WTC11 (cell line): ENCODE results near the gene EXD3.

Experiments
- ELF4 ChIP-seq: sonication (generic); formaldehyde crosslinking; IDR thresholded peaks from 2 replicates; pipeline ENCODE4 v1.8.1; 2022; ENCODE audit warnings: low read depth, mild to moderate bottlenecking, moderate library complexity, missing genetic modification reagents
- IRF2 ChIP-seq: sonication (generic); formaldehyde crosslinking; IDR thresholded peaks from 2 replicates; pipeline ENCODE4 v1.8.0; 2022; ENCODE audit warnings: low read depth, missing genetic modification reagents, borderline replicate concordance
- NR2C2 ChIP-seq: sonication (generic); formaldehyde crosslinking; IDR thresholded peaks from 2 replicates; pipeline ENCODE4 v1.8.0; 2022; ENCODE audit warnings: mild to moderate bottlenecking, missing genetic modification reagents
- SMAD3 ChIP-seq: sonication (generic); formaldehyde crosslinking; IDR thresholded peaks from 2 replicates; pipeline ENCODE4 v1.8.0; 2022; ENCODE audit warnings: missing genetic modification reagents, mild to moderate bottlenecking, borderline replicate concordance
- TCF7 ChIP-seq: sonication (generic); formaldehyde crosslinking; IDR thresholded peaks from 2 replicates; pipeline ENCODE4 v1.8.0; 2022; ENCODE audit warnings: mild to moderate bottlenecking, low read depth, missing genetic modification reagents, moderate library complexity
- ZNF138 ChIP-seq: sonication (generic); formaldehyde crosslinking; conservative IDR thresholded peaks from 2 replicates; pipeline ENCODE4 v1.8.1; 2022; ENCODE audit warnings: mild to moderate bottlenecking, moderate library complexity, missing genetic modification reagents
- ZNF232 ChIP-seq: sonication (generic); formaldehyde crosslinking; IDR thresholded peaks from 2 replicates; pipeline ENCODE4 v1.8.0; 2022; ENCODE audit warnings: mild to moderate bottlenecking, missing genetic modification reagents
- ZNF671 ChIP-seq: fragments of 250-450 bp; sonication (Bioruptor Pico); IDR thresholded peaks from 2 replicates; pipeline ENCODE4 v1.8.0; 2021; ENCODE audit warnings: mild to moderate bottlenecking
- TF ChIP-seq, protein P1 (sequence below): fragments of 200-600 bp; IDR thresholded peaks from 2 replicates; pipeline ENCODE4 v1.8.0; 2022; ENCODE audit warnings: antibody characterized with exemption
- TF ChIP-seq, protein P2 (sequence below): sonication (generic); formaldehyde crosslinking; IDR thresholded peaks from 2 replicates; pipeline ENCODE4 v1.8.1; 2023; ENCODE audit warnings: mild to moderate bottlenecking, missing genetic modification reagents
- TF ChIP-seq, protein P3 (sequence below): sonication (generic); formaldehyde crosslinking; IDR thresholded peaks from 2 replicates; pipeline ENCODE4 v1.8.1; 2022; ENCODE audit warnings: low read depth, missing genetic modification reagents, borderline replicate concordance
- TF ChIP-seq, protein P4 (sequence below): sonication (generic); formaldehyde crosslinking; IDR thresholded peaks from 2 replicates; pipeline ENCODE4 v1.8.1; 2022; ENCODE audit warnings: low read depth, mild to moderate bottlenecking, moderate library complexity, missing genetic modification reagents, borderline replicate concordance
- TF ChIP-seq, protein P5 (sequence below): fragments of 250-450 bp; sonication (Bioruptor Pico); IDR thresholded peaks from 2 replicates; pipeline ENCODE4 v1.9.0; 2021; ENCODE audit warnings: mild to moderate bottlenecking
- TF ChIP-seq, protein P6 (sequence below): sonication (generic); formaldehyde crosslinking; conservative IDR thresholded peaks from 2 replicates; pipeline ENCODE4 v1.8.1; 2023; ENCODE audit warnings: mild to moderate bottlenecking, low read depth, missing genetic modification reagents, moderate library complexity

DNA sequence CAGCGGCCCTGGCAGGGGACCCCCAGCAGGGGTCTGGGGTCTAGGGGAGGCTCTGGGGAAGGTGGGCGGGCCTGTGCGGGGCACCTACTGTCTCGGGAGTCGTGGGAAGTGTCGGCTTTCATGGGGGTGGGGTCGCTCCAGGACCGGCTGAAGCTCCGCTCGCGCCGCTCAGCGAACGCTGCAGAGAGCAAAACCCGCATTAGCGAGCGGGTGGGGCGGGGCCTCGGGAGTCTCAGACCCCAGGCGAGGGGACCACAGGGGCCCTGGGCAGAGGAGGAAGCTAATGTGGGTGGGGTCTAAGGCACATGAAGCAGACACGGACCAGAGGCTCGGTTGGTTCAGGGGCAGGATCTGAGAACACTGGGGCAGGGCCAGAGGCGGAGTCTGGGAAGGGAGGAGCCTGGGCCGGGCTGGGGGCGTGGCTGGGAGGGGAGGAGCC lies 30.7 kb upstream of the EXD3 start:
- TF ChIP-seq ZNF138 (CRISPR knock-in tag): no peak
- TF ChIP-seq, protein P1, sequence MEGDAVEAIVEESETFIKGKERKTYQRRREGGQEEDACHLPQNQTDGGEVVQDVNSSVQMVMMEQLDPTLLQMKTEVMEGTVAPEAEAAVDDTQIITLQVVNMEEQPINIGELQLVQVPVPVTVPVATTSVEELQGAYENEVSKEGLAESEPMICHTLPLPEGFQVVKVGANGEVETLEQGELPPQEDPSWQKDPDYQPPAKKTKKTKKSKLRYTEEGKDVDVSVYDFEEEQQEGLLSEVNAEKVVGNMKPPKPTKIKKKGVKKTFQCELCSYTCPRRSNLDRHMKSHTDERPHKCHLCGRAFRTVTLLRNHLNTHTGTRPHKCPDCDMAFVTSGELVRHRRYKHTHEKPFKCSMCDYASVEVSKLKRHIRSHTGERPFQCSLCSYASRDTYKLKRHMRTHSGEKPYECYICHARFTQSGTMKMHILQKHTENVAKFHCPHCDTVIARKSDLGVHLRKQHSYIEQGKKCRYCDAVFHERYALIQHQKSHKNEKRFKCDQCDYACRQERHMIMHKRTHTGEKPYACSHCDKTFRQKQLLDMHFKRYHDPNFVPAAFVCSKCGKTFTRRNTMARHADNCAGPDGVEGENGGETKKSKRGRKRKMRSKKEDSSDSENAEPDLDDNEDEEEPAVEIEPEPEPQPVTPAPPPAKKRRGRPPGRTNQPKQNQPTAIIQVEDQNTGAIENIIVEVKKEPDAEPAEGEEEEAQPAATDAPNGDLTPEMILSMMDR: no peak
- TF ChIP-seq, protein P2, sequence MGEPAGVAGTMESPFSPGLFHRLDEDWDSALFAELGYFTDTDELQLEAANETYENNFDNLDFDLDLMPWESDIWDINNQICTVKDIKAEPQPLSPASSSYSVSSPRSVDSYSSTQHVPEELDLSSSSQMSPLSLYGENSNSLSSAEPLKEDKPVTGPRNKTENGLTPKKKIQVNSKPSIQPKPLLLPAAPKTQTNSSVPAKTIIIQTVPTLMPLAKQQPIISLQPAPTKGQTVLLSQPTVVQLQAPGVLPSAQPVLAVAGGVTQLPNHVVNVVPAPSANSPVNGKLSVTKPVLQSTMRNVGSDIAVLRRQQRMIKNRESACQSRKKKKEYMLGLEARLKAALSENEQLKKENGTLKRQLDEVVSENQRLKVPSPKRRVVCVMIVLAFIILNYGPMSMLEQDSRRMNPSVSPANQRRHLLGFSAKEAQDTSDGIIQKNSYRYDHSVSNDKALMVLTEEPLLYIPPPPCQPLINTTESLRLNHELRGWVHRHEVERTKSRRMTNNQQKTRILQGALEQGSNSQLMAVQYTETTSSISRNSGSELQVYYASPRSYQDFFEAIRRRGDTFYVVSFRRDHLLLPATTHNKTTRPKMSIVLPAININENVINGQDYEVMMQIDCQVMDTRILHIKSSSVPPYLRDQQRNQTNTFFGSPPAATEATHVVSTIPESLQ (CRISPR knock-in tag): no peak
- TF ChIP-seq, protein P3, sequence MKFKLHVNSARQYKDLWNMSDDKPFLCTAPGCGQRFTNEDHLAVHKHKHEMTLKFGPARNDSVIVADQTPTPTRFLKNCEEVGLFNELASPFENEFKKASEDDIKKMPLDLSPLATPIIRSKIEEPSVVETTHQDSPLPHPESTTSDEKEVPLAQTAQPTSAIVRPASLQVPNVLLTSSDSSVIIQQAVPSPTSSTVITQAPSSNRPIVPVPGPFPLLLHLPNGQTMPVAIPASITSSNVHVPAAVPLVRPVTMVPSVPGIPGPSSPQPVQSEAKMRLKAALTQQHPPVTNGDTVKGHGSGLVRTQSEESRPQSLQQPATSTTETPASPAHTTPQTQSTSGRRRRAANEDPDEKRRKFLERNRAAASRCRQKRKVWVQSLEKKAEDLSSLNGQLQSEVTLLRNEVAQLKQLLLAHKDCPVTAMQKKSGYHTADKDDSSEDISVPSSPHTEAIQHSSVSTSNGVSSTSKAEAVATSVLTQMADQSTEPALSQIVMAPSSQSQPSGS (CRISPR knock-in tag): no peak
- TF ChIP-seq, protein P4, sequence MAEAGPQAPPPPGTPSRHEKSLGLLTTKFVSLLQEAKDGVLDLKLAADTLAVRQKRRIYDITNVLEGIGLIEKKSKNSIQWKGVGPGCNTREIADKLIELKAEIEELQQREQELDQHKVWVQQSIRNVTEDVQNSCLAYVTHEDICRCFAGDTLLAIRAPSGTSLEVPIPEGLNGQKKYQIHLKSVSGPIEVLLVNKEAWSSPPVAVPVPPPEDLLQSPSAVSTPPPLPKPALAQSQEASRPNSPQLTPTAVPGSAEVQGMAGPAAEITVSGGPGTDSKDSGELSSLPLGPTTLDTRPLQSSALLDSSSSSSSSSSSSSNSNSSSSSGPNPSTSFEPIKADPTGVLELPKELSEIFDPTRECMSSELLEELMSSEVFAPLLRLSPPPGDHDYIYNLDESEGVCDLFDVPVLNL: no peak
- TF ChIP-seq IRF2: no peak
- no peak for TF ChIP-seq ELF4
- TF ChIP-seq, protein P5, sequence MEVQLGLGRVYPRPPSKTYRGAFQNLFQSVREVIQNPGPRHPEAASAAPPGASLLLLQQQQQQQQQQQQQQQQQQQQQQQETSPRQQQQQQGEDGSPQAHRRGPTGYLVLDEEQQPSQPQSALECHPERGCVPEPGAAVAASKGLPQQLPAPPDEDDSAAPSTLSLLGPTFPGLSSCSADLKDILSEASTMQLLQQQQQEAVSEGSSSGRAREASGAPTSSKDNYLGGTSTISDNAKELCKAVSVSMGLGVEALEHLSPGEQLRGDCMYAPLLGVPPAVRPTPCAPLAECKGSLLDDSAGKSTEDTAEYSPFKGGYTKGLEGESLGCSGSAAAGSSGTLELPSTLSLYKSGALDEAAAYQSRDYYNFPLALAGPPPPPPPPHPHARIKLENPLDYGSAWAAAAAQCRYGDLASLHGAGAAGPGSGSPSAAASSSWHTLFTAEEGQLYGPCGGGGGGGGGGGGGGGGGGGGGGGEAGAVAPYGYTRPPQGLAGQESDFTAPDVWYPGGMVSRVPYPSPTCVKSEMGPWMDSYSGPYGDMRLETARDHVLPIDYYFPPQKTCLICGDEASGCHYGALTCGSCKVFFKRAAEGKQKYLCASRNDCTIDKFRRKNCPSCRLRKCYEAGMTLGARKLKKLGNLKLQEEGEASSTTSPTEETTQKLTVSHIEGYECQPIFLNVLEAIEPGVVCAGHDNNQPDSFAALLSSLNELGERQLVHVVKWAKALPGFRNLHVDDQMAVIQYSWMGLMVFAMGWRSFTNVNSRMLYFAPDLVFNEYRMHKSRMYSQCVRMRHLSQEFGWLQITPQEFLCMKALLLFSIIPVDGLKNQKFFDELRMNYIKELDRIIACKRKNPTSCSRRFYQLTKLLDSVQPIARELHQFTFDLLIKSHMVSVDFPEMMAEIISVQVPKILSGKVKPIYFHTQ (CRISPR knock-in tag): no peak
- TF ChIP-seq ZNF671 (CRISPR knock-in tag): no peak
- TF ChIP-seq, protein P6, sequence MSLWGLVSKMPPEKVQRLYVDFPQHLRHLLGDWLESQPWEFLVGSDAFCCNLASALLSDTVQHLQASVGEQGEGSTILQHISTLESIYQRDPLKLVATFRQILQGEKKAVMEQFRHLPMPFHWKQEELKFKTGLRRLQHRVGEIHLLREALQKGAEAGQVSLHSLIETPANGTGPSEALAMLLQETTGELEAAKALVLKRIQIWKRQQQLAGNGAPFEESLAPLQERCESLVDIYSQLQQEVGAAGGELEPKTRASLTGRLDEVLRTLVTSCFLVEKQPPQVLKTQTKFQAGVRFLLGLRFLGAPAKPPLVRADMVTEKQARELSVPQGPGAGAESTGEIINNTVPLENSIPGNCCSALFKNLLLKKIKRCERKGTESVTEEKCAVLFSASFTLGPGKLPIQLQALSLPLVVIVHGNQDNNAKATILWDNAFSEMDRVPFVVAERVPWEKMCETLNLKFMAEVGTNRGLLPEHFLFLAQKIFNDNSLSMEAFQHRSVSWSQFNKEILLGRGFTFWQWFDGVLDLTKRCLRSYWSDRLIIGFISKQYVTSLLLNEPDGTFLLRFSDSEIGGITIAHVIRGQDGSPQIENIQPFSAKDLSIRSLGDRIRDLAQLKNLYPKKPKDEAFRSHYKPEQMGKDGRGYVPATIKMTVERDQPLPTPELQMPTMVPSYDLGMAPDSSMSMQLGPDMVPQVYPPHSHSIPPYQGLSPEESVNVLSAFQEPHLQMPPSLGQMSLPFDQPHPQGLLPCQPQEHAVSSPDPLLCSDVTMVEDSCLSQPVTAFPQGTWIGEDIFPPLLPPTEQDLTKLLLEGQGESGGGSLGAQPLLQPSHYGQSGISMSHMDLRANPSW (CRISPR knock-in tag): no peak
- no peak for TF ChIP-seq NR2C2 (CRISPR knock-in tag)
- no peak for TF ChIP-seq ZNF232 (CRISPR knock-in tag)
- TF ChIP-seq SMAD3 (CRISPR knock-in tag): no peak
- no peak for TF ChIP-seq TCF7
